ENCODE measurements around the gene DNAJB6. TPM values are rescaled to one million over a fixed set of nuclear protein-coding genes. Genes with fewer than 3 reads are reported as not detected.

Gene DNAJB6
- total RNA-seq, 2 experiments from 2014 or later = 56.4 to 65.9 TPM

DNA sequence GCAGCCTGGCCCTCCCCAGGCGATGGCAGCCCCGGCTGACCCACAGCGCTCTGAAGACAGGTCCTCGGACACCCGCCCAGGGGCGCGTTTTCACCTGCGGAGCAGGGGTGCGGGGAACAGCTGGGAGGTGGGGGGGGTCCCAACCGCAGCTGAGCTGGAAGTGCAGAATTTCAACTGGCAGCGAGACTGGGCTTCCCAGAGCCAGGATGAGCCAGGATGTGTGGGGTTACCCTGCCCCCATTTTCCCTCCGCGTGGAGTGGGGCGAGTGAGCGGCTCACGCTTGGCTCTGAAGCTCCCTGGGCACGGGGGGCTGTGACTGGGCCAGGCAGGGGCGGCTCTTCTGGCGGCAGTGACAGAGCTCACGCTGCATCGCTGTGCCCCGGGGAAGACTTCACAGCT is 70.2 kb downstream of the DNAJB6 start:
- ChIA-PET POLR2A (no interaction called here), CTCF (ENCODE audit: unreplicated experiment) (no interaction called here)
- no peak for DNase-seq (ENCODE audit: low spot score)
- intact Hi-C loops (cut with micrococcal nuclease; ENCODE audit: unreplicated experiment) = no loop called here
- no peaks in the 10 kb centered on the region for H3K9me3 ChIP-seq (ENCODE audit: low read length)
- no peak overlapping the region for H3K4me3 ChIP-seq (ENCODE audit: low read depth, low read length, poor library complexity, severe bottlenecking)
- no peak overlapping the region for H3K4me2 ChIP-seq (ENCODE audit: low read length)
- H3K27ac ChIP-seq (ENCODE audit: low read depth, low read length, poor library complexity, severe bottlenecking) = no peak overlapping the region
- TF ChIP-seq EZH2phosphoT487 (IDR thresholded peaks at IDR 0.05; ENCODE audit: borderline replicate concordance, low read depth, low read length) = no peak
- TF ChIP-seq, protein P1, sequence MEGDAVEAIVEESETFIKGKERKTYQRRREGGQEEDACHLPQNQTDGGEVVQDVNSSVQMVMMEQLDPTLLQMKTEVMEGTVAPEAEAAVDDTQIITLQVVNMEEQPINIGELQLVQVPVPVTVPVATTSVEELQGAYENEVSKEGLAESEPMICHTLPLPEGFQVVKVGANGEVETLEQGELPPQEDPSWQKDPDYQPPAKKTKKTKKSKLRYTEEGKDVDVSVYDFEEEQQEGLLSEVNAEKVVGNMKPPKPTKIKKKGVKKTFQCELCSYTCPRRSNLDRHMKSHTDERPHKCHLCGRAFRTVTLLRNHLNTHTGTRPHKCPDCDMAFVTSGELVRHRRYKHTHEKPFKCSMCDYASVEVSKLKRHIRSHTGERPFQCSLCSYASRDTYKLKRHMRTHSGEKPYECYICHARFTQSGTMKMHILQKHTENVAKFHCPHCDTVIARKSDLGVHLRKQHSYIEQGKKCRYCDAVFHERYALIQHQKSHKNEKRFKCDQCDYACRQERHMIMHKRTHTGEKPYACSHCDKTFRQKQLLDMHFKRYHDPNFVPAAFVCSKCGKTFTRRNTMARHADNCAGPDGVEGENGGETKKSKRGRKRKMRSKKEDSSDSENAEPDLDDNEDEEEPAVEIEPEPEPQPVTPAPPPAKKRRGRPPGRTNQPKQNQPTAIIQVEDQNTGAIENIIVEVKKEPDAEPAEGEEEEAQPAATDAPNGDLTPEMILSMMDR (conservative IDR thresholded peaks at IDR 0.05; ENCODE audit: low read length) = no peak
- H4K20me1 ChIP-seq (ENCODE audit: insufficient read depth, low read length) = no peaks in the 10 kb centered on the region
- H3K9me2 ChIP-seq (ENCODE audit: insufficient read depth, low read length) = no peaks in the 10 kb centered on the region
- no peaks in the 10 kb centered on the region for H3K79me2 ChIP-seq (ENCODE audit: insufficient read depth, low read depth, low read length)
- no peaks in the 10 kb centered on the region for H3K4me1 ChIP-seq (ENCODE audit: insufficient read depth, low read length, poor library complexity, severe bottlenecking)
- H2AFZ ChIP-seq (ENCODE audit: low read length) = no peak overlapping the region
- BruUV-seq (replicated peaks) = no TSS peak
- peaks cover 28% of the 10 kb centered on the region; the same call in 1 of the 2 replicates for H3K36me3 ChIP-seq (ENCODE audit: insufficient read depth, low read length)

DNA sequence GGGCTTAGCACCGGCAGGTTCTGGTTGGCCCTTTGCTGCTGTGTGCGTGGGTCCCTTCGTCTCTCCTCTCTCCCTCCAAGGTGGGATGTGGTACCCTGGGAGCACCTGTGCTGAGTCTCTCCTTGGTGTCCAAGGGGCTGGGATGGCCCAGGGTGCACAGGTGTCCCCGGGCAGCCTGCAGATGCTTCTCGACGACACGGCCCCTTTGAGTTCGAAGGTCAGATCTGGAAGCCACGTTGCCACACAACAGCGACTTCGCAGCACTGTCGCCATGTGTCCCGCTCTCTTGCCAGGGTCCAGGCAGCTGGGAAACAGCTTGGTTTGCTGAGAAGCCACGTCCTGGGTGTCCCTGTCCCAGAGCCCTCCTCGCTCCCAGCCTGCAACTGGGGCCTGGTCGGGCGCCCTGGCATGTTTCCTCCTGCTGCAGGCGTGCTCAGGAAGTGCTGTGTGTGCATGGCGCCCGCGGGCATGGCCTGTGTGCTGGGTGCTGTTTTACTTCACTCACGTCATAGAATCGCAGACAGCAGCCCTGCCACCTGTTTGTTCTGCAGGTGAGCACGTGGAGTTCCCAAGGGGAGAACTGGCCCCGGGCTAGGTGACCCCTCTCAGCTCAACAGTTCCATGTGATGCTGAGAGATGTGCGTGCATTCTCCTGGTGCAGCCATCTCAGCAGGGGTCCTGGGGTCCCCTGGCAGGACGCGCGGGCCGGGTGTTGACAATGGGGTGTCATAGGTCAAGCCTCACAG is 70.9 kb downstream of the DNAJB6 start:
- ChIA-PET CTCF (ENCODE audit: unreplicated experiment) (no interaction called here), POLR2A (no interaction called here)
- BruUV-seq (replicated peaks) = no TSS peak
- DNase-seq (ENCODE audit: low spot score) = no peak
- Histone ChIP-seq H3K9me3 (ENCODE audit: low read length) (no peaks in the 10 kb centered on the region), H2AFZ (ENCODE audit: low read length) (no peak overlapping the region), H3K4me2 (ENCODE audit: low read length) (no peak overlapping the region), H3K4me1 (ENCODE audit: insufficient read depth, low read length, poor library complexity, severe bottlenecking) (no peaks in the 10 kb centered on the region), H3K79me2 (ENCODE audit: insufficient read depth, low read depth, low read length) (no peaks in the 10 kb centered on the region), H3K9me2 (ENCODE audit: insufficient read depth, low read length) (no peaks in the 10 kb centered on the region), H3K4me3 (ENCODE audit: low read depth, low read length, poor library complexity, severe bottlenecking) (no peak overlapping the region), H4K20me1 (ENCODE audit: insufficient read depth, low read length) (no peaks in the 10 kb centered on the region), H3K27ac (ENCODE audit: low read depth, low read length, poor library complexity, severe bottlenecking) (no peak overlapping the region), H3K36me3 (ENCODE audit: insufficient read depth, low read length) (peaks cover 27% of the 10 kb centered on the region; the same call in 1 of the 2 replicates)
- no peak for TF ChIP-seq EZH2phosphoT487 (IDR thresholded peaks at IDR 0.05; ENCODE audit: borderline replicate concordance, low read depth, low read length)
- TF ChIP-seq, protein P1 (conservative IDR thresholded peaks at IDR 0.05; ENCODE audit: low read length) = no peak
- intact Hi-C loops (cut with micrococcal nuclease; ENCODE audit: unreplicated experiment) = no loop called here
